K562 (cell line): ENCODE measurements around the gene PHKB. TPM values are rescaled to one million over a fixed set of nuclear protein-coding genes. Genes with fewer than 3 reads are reported as not detected.

Experiments used
- AFF1 ChIP-seq, 2 experiments: fragments of 450-650 bp; IDR thresholded peaks; 2 replicates each; pipeline ENCODE4 v1.6.1; 2018; ENCODE audit warnings: mild to moderate bottlenecking in 2 of 2, low read depth in 1 of 2; ENCODE audit not compliant: partially characterized antibody in 2 of 2
- BACH1 ChIP-seq: fragments of 200-800 bp; sonication (Bioruptor generic); IDR thresholded peaks from 2 replicates; pipeline ENCODE4 v1.6.1; 2016; ENCODE audit warnings: missing genetic modification characterization, missing compliant biosample characterization
- BCL6 ChIP-seq: fragments of 250-450 bp; sonication (Bioruptor Pico); IDR thresholded peaks from 2 replicates; pipeline ENCODE4 v1.4.0; 2020
- CHD1 ChIP-seq: fragments of 200-600 bp; sonication (generic); IDR thresholded peaks from one replicate; pipeline ENCODE4 v1.6.1; 2012; ENCODE audit warnings: mild to moderate bottlenecking, moderate library complexity, low read length, inconsistent platforms
- CHD2 ChIP-seq: IDR thresholded peaks from 2 replicates; pipeline ENCODE4 v1.6.1; 2011; ENCODE audit warnings: low read depth, low read length
- DPF2 ChIP-seq: fragments of 450-650 bp; IDR thresholded peaks from 2 replicates; pipeline ENCODE4 v1.6.1; 2016
- FOXA1 ChIP-seq: fragments of 450-650 bp; IDR thresholded peaks from 2 replicates; pipeline ENCODE4 v1.6.1; 2016; ENCODE audit warnings: mild to moderate bottlenecking, borderline replicate concordance
- FOXA3 ChIP-seq, 2 experiments: fragments of 450-650 bp in 1 of 2; sonication (generic) in 1 of 2; formaldehyde crosslinking; IDR thresholded peaks in 1 of 2; conservative IDR thresholded peaks in 1 of 2; 2 replicates each; pipeline versions ENCODE4 v1.4.0 to v1.8.0; 2020 to 2022; ENCODE audit warnings: mild to moderate bottlenecking in 2 of 2, missing genetic modification reagents in 1 of 2
- GATAD2B ChIP-seq: fragments of 450-650 bp; IDR thresholded peaks from 2 replicates; pipeline ENCODE4 v1.6.1; 2017; ENCODE audit warnings: mild to moderate bottlenecking, borderline replicate concordance
- HDAC1 ChIP-seq, 2 experiments: fragments of 450-650 bp; IDR thresholded peaks; 2 replicates each; pipeline ENCODE4 v1.6.1; 2016 to 2017; ENCODE audit warnings: inconsistent platforms in 1 of 2, mild to moderate bottlenecking in 1 of 2, moderate library complexity in 1 of 2
- ILF3 ChIP-seq: fragments of 450-650 bp; IDR thresholded peaks from 2 replicates; pipeline ENCODE4 v1.6.1; 2018; ENCODE audit warnings: antibody characterized with exemption, mild to moderate bottlenecking, moderate library complexity, borderline replicate concordance
- KLF16 ChIP-seq: IDR thresholded peaks from 2 replicates; pipeline ENCODE4 v1.6.1; 2016; ENCODE audit warnings: antibody characterized with exemption
- MECOM ChIP-seq: fragments of 250-450 bp; sonication (Bioruptor Pico); IDR thresholded peaks from 2 replicates; pipeline ENCODE4 v1.8.0; 2022; ENCODE audit warnings: inconsistent platforms
- NCOR1 ChIP-seq: fragments of 450-650 bp; IDR thresholded peaks from 2 replicates; pipeline ENCODE4 v1.6.1; 2016; ENCODE audit warnings: mild to moderate bottlenecking, moderate library complexity
- NR2C1 ChIP-seq, 2 experiments: fragments of 450-650 bp; IDR thresholded peaks; 2 replicates each; pipeline ENCODE4 v1.6.1; 2017; ENCODE audit warnings: mild to moderate bottlenecking in 2 of 2, antibody characterized with exemption in 1 of 2, inconsistent platforms in 1 of 2, missing compliant biosample characterization in 1 of 2, missing genetic modification characterization in 1 of 2
- POLR2A ChIP-seq: fragments of 450-650 bp; conservative IDR thresholded peaks from 2 replicates; pipeline ENCODE4 v1.6.1; 2016
- POLR2B ChIP-seq: fragments of 450-650 bp; IDR thresholded peaks from 2 replicates; pipeline ENCODE4 v1.6.1; 2018; ENCODE audit warnings: low read depth; ENCODE audit not compliant: partially characterized antibody
- RB1 ChIP-seq: fragments of 450-650 bp; IDR thresholded peaks from 2 replicates; pipeline ENCODE4 v1.6.1; 2017; ENCODE audit warnings: low read depth, mild to moderate bottlenecking
- SIN3A ChIP-seq, 2 experiments: fragments of 150-350 bp in 1 of 2; IDR thresholded peaks; 2 replicates each; pipeline ENCODE4 v1.6.1; 2011 to 2016; ENCODE audit warnings: borderline replicate concordance in 2 of 2, low read depth in 2 of 2, low read length in 2 of 2, mild to moderate bottlenecking in 2 of 2, moderate library complexity in 2 of 2; ENCODE audit not compliant: control insufficient read depth in 1 of 2
- SMAD1 ChIP-seq: fragments of 150-350 bp; IDR thresholded peaks from 2 replicates; pipeline ENCODE4 v1.6.1; 2014; ENCODE audit warnings: low read length, low read depth; ENCODE audit not compliant: partially characterized antibody
- TAF9B ChIP-seq: fragments of 450-650 bp; IDR thresholded peaks from 2 replicates; pipeline ENCODE4 v1.6.1; 2018; ENCODE audit warnings: mild to moderate bottlenecking; ENCODE audit not compliant: partially characterized antibody
- TAL1 ChIP-seq: fragments of 450-650 bp; IDR thresholded peaks from 2 replicates; pipeline ENCODE4 v1.6.1; 2016; ENCODE audit warnings: mild to moderate bottlenecking
- THRB ChIP-seq: fragments of 450-650 bp; formaldehyde crosslinking; conservative IDR thresholded peaks from 2 replicates; pipeline ENCODE4 v1.4.0; 2022; ENCODE audit warnings: mild to moderate bottlenecking, missing genetic modification characterization
- TRIM24 ChIP-seq, 2 experiments: fragments of 450-650 bp; IDR thresholded peaks; 2 replicates each; pipeline ENCODE4 v1.6.1; 2016
- U2AF1 ChIP-seq: fragments of 200-400 bp; formaldehyde crosslinking; optimal IDR thresholded peaks from 2 replicates; pipeline ENCODE3; 2017; ENCODE audit warnings: mild to moderate bottlenecking, low read depth, low read length, moderate library complexity
- ZNF551 ChIP-seq: fragments of 250-450 bp; sonication (Bioruptor Pico); IDR thresholded peaks from 2 replicates; pipeline ENCODE4 v1.5.0; 2021; ENCODE audit warnings: mild to moderate bottlenecking, moderate library complexity
- polyA plus RNA-seq, 8 experiments: library from polyadenylated mRNA; depleted of rRNA in 4 of 8; stranded (reverse) in 5 of 8; unstranded in 3 of 8; fragments of >200 nt; fragmentation: Nextera tagmentation in 2 of 8; fragmentation: Illumina TruSeq in 1 of 8; extraction: Ambion mirVana in 2 of 8; extraction: Trizol in 1 of 8; gene quantifications; 2 replicates each; pipeline versions ENCODE4 v1.2.1 to v1.2.3, GENCODE V29; 2011 to 2014; ENCODE audit warnings: inconsistent platforms in 1 of 8, missing spikeins in 1 of 8
- total RNA-seq, 7 experiments: library from RNA; depleted of rRNA in 6 of 7; stranded (reverse); fragments of >200 nt in 6 of 7; fragmentation: Illumina TruSeq in 2 of 7; extraction: Trizol in 2 of 7; gene quantifications; 2 replicates each; pipeline versions ENCODE4 v1.2.1 to v1.2.3, GENCODE V29; 2011 to 2021; ENCODE audit warnings: low replicate concordance in 1 of 7

PHKB gene
- total and polyA plus RNA-seq, 9 of the 15 experiments (the other 6 are each of a cell fraction or from before 2014, with no cell fraction given) = 24.7 to 92.3 (median 67.0) TPM

- peak in 1 of 2 experiments; percentile 33 for TF ChIP-seq AFF1 (IDR thresholded peaks at IDR 0.05; ENCODE audit: low read depth in 1 of 2, partially characterized antibody in 2 of 2)
- TF ChIP-seq NCOR1 = peak; percentile 71
- peak; percentile 50 for TF ChIP-seq POLR2B
- TF ChIP-seq DPF2 = peak; percentile 75
- TF ChIP-seq TAL1 = peak; percentile 71
- TF ChIP-seq FOXA3 (CRISPR knock-in tag; conservative IDR thresholded peaks at IDR 0.05 in 1 of 2, IDR thresholded peaks at IDR 0.05 in 1 of 2) = 0 out of 4 replicates have a peak, but pooled peaks of 1 of the 2 experiments have one; percentile 9
- TF ChIP-seq CHD1 = peak; percentile 94
- no peak for TF ChIP-seq MECOM (CRISPR knock-in tag)
- TF ChIP-seq RB1 = no peak
- no peak for TF ChIP-seq THRB
- TF ChIP-seq TAF9B = peak; percentile 50
- peak; percentile 77; the same call in 1 of the 2 replicates for TF ChIP-seq ILF3
- peak; percentile 61; the same call in 1 of the 2 replicates for TF ChIP-seq KLF16
- TF ChIP-seq HDAC1 (IDR thresholded peaks at IDR 0.05) = peak in 1 of 2 experiments; percentile 68; a peak in 1 of 4 replicates
- TF ChIP-seq BACH1 (tag) = peak; percentile 94
- TF ChIP-seq SIN3A (IDR thresholded peaks at IDR 0.05; ENCODE audit: borderline replicate concordance in 2 of 2, control insufficient read depth in 1 of 2, low read depth in 2 of 2, low read length in 2 of 2) = peak in 1 of 2 experiments; percentile 16; a peak in 1 of 4 replicates
- no peak for TF ChIP-seq FOXA1
- no peak for TF ChIP-seq CHD2
- no peak for TF ChIP-seq U2AF1
- TF ChIP-seq TRIM24 (IDR thresholded peaks at IDR 0.05) = no peak
- peak; percentile 47 for TF ChIP-seq SMAD1
- 0 out of 2 replicates have a peak, but pooled peaks have one; percentile 17 for TF ChIP-seq GATAD2B
- TF ChIP-seq BCL6 = no peak
- no peak for TF ChIP-seq ZNF551 (CRISPR knock-in tag)
- TF ChIP-seq POLR2A = peak; percentile 79
- peak; percentile 40 for TF ChIP-seq NR2C1 (IDR thresholded peaks at IDR 0.05)
- TF ChIP-seq NR2C1 (tag; IDR thresholded peaks at IDR 0.05) = no peak
These were observed 601 bp downstream of the PHKB start (continued) for GRCh38 chr16:47461598-47462266.
